Glomerular visceral epithelial cell (primary cell): ENCODE data around the gene CLEC11A.
A peak's percentile ranks its signal among the peaks of the same experiment; 100 is the strongest.

Source experiments
- DNase-seq: peaks from one replicate; pipeline ENCODE4 v3.0.0-alpha.2; 2016; ENCODE audit errors: extremely low spot score

The CLEC11A gene

GRCh38 chr19:50703915-50704796 lies 19.0 kb upstream of the CLEC11A start:
- DNase-seq, result peak; percentile 25

- DNase-seq, result peak; percentile 72
Measured at GRCh38 chr19:50705422-50706019, 17.6 kb upstream of the CLEC11A start.

GRCh38 chr19:50706387-50706786 lies 16.8 kb upstream of the CLEC11A start:
- DNase-seq, result no peak

GRCh38 chr19:50708179-50708879 lies 14.8 kb upstream of the CLEC11A start:
- no peak for DNase-seq

- DNase-seq, result no peak
Measured at GRCh38 chr19:50710094-50710493, 13.1 kb upstream of the CLEC11A start.

- DNase-seq, result no peak
Measured at GRCh38 chr19:50710612-50711011, 12.6 kb upstream of the CLEC11A start.

- DNase-seq, result no peak
Measured at GRCh38 chr19:50711196-50711595, 12.0 kb upstream of the CLEC11A start.

- DNase-seq, result no peak
Measured at GRCh38 chr19:50711805-50712204, 11.4 kb upstream of the CLEC11A start.

GRCh38 chr19:50712833-50713232 lies 10.3 kb upstream of the CLEC11A start:
- DNase-seq, result no peak

- no peak for DNase-seq
Measured at GRCh38 chr19:50713556-50714236, 9.5 kb upstream of the CLEC11A start.

GRCh38 chr19:50716178-50717025 lies 6.8 kb upstream of the CLEC11A start:
- DNase-seq, result no peak

- no peak for DNase-seq
Measured at GRCh38 chr19:50717026-50717723, 6.0 kb upstream of the CLEC11A start.

GRCh38 chr19:50717891-50718254 lies 5.3 kb upstream of the CLEC11A start:
- DNase-seq, result no peak

GRCh38 chr19:50718255-50719118 lies 4.7 kb upstream of the CLEC11A start:
- DNase-seq, result no peak

- no peak for DNase-seq
Measured at GRCh38 chr19:50719119-50719435, 4.1 kb upstream of the CLEC11A start.

- DNase-seq, result no peak
Measured at GRCh38 chr19:50719566-50719965, 3.6 kb upstream of the CLEC11A start, which contains the start of gene SHANK1. SHANK1 (minus strand) TSS chr19:50719802; CDS start chr19:50716919, 2,883 bp downstream.

- DNase-seq, result no peak
Measured at GRCh38 chr19:50720181-50720920, 2.8 kb upstream of the CLEC11A start.

- no peak for DNase-seq
Measured at GRCh38 chr19:50720921-50721381, 2.2 kb upstream of the CLEC11A start.
